Fibroblast of peridontal ligament (primary cell): ENCODE results near the gene CYP27B1.

ENCODE experiments used
- DNase-seq: peaks from one replicate; pipeline ENCODE4 v3.0.0-alpha.2; 2010; ENCODE audit errors: extremely low read depth

The CYP27B1 gene

DNA sequence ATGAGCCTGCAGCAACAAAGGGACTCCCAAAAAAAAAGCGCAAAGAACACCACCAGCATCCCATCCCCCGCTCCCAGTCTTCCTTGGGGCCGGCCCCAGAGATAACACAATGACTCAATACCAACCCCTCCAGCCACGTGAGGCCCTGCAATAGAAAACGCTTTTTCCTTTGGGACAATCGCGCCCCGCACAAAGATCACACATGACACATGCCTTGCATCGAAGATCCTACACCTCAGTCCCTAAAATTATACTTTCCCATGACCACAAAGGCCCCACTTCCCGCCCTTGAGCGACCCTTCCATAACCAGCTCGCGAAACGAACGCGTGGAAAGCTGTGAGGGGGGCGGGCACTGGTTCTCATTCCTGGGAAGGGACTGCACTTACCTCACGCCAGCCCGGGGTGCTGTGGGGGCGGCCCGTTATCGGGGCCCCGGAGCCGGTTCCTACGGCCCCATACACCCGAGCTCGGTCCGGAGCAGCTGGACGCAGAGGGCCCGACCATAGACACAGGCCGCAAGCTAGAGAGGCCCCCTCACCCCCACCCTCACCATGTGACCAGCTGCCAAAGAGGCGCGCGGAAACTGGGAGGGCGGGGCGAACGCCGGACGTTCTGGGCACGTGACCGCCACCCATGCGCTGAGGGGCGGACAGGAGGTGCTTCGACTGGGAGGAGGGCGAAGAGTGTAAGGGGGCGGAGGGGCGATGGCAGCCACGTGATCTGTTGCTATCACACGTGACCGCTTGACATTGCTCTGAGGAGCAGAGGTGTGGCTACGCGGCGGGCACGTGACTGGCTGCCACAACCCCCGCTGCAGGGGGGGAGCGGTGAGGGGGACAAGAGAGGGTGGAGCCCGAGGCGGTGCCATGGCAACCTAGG lies 14.8 kb downstream of the CYP27B1 start, which contains the start of gene CDK4:
CDK4 (minus strand) TSS at position 523 of the 880 bp plus-strand sequence. CDS start 593 bp downstream, outside the sequence.
- peak; percentile 99 for DNase-seq

DNA sequence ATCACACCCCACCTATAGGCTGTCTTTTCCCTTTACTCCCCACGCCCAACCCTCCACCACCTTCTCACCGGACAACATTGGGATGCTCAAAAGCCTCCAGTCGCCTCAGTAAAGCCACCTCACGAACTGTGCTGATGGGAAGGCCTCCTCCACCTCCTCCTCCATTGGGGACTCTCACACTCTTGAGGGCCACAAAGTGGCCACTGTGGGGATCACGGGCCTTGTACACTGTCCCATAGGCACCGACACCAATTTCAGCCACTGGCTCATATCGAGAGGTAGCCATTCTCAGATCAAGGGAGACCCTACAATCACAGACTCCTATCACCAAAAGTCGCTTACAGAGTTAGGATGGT lies 15.5 kb downstream of the CYP27B1 start:
- DNase-seq, result no peak

DNA sequence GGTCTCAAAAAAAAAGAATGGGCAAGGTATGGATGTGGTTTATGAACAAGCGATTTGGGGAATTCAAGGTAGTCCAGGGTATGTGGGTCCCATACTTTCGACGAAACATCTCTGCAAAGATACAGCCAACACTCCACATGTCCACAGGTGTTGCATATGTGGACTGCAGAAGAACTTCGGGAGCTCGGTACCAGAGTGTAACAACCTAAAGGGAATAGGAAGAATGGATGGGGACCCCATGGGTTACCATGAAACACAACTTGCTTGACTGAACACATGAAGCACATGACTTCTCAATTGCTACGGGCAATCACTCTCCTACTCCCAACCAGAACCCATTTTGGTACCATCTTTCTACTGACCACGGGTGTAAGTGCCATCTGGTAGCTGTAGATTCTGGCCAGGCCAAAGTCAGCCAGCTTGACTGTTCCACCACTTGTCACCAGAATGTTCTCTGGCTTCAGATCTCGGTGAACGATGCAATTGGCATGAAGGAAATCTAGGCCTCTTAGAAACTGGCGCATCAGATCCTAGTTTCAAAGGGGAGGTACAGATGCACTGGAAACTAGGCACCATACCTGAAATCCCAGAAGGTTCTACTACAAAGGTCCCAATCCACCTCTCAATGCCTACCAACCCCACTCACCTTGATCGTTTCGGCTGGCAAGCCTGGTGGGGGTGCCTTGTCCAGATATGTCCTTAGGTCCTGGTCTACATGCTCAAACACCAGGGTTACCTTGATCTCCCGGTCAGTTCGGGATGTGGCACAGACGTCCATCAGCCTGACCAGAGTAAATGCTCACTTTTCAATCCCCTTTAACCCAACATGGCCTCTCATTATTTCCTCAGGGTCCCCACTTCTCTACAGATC lies 16.1 kb downstream of the CYP27B1 start:
- no peak for DNase-seq

DNA sequence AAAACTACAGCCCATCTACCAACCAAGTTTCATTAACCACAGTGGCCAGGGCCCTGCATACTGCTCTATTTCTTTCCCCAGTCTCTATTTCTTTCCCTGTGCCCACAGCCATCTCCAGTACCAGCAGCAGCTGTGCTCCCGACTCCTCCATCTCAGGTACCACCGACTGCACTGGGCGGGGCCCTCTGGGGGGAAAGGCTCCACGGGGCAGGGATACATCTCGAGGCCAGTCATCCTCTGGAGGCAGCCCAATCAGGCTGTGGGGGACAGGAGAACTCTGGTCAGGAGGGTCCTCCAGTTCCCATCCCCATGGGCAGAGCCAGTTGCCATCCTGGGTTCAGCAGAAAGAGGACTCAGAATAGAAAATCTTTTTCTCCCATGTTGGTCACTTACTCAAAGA lies 17.8 kb downstream of the CYP27B1 start:
- no peak for DNase-seq

DNA sequence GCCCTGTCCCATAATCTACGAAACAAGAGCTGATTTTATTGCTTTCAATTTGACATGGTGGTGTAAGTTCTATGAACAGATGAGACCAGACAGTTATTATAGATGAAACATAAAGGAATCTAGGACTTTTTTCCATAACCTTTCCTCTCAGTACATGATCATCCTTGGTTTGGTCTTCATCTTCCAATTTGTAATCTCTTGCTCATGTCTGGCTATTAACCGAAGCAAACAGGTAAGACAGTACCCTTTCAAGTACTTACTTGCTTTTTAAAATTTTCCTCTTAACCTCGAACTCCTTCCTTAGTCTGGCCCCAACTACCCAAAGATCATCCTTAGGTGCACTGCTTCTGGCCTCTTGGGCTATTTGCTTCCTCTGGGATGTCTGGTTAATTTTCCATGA lies 20.9 kb downstream of the CYP27B1 start:
- no peak for DNase-seq

DNA sequence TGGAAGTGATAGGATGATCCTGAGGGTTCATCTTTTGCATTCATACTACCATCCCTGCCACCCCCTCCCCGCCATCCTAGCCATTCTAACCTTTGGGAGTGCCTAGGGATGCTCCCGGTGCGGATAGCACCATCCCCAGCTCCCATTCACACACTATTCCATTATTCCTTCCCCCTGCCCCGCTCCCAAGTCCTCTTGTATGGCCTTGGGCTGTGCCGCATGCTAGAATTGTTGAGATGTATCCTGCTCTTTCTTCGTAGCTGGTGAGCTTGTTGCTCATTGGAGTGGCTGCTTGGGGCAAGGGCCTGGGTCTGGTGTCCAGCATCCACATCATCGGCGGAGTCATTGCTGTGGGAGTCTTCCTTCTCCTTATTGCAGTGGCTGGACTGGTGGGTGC lies 21.4 kb downstream of the CYP27B1 start:
- no peak for DNase-seq

DNA sequence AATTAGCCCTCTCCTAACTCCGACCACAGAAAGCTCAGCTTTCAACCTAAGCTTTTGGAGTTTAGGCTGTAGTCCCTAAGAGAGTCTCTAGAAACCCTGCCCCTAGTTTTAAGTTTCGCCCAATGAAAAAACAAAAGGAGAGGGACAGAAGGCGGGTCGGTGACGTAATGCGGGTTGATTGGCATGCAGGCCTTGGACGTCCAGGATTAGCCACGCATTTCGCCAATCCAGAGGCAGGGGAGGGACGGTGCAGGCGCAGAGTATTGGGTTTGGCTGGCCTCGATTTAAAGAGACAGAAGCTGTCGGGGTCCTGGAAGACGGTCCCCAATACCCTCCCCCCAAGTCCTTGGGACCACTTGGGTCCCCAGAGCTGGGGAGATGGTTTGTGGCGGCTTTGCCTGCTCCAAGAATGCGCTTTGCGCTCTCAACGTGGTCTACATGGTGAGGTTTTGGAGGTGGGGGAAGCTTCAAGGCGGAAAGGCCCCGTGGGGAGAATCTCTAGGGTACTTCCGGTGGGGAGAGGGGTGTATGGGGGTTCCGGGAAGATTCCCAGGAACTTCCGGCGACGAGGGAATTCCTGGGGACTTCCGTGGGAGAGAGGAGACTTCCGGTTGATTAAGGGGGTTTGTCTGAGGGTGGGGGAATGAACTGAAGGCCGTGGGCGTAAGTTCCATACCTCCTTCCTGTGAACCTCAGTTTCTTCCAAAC lies 21.9 kb downstream of the CYP27B1 start, which contains the start of gene TSPAN31:
TSPAN31 (plus strand) TSS at position 263 of the 708 bp plus-strand sequence; CDS start at position 379, 116 bp downstream.
- peak; percentile 99 for DNase-seq

DNA sequence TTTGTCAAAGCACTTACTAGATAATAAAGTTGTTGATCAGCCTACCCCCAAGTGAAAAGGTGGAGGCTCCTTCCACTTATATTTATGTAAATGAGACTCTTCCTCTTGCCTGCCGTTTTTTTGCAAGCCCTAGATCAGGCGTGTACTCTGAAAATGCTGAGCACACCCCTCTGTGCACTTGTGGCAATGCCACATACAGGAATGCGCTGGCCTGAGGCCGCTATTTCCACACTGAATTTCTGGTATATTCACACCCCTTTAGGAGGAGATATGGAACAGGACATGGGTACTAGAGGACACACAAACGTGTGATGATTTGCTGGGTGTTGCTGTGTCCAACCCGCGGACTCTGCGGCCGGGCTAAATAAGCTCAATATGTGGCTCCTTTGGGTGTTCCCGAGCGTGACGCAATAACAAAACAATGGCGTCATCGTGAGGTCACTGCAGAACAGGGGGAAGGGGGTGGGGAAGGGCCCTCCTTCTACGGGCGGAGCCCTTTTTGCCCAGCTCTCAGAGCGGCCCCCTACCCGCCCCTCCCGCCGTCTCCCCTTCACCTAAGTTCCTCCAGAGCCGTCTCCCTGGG lies 22.6 kb downstream of the CYP27B1 start:
- DNase-seq, result peak; percentile 94

DNA sequence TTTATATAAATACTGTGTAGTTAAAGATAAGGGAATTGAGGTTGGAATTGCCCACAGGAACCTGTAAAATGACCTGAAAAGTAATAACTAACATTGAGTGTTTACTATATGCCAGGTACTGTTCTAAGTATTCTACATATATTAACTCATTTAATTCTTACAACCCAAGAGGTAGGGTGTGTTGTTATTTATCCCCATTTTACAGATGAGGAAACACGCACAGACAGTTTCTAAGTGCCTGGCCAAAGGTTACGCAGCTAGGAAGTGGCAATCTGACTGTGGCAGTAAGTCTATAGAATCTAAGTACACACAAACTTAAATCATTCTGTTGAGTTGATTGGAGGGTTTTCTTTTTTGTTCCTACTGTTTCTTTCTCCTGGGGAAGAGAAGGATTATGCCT lies 23.1 kb downstream of the CYP27B1 start:
- no peak for DNase-seq

DNA sequence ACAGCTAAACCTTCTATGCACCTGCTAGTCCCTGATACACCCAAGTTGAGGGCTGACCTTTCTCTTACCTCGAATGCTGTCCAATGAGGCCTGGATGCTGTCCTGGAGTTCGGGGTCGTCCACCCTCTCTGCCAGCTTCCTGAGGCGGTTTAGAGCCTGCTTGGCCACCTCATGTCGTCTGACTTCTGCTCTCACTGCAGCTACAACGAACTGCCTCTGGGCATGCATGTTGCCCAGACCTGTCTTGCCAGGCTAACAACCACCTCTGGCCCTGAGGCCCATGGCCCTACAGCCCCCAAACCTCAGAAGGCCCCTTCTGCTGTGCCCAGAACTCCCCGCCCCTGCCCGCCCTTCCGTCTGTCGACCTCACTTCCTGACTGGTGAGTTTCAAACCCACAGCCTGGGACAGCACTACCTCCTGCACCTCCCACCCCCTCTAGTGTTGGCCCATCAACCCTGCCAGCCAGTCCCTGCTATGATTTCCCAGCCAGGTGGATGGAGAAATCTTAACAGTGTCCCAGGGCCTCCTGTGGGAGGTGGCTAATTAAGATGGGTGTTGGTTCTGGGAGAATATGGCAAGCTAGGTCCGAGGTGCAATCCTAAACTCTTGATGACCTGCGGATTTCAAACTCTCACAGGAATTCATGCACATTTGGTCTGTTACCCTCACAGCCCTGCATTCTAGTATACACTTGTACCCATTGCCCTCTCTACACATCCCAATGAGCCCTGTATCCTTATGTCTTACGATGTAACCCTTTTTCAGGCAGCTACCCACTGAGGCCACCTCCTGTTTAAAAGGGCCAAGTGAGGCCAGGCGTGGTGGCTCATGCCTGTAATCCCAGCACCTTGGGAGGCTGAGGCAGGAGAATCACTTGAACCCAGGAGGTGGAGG lies 24.8 kb downstream of the CYP27B1 start:
- DNase-seq, result no peak

DNA sequence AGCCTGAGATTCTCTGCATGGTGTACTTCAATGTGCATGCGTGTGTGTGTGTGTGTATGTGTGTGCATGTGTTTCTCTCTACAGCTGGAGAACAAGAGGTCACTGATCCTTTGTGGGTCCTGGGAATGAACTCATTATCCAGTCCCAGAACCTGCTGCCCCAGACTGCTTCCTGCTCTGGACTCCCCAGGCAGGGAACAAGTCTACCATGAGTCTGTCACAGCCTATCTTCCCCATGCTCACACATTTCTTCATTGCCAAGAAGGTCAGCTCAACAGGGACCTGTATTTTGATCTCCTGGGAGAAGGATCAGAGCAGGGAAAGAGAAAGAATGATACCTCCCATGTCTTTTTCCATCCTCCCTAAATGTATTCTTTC lies 25.5 kb downstream of the CYP27B1 start:
- DNase-seq, result no peak

DNA sequence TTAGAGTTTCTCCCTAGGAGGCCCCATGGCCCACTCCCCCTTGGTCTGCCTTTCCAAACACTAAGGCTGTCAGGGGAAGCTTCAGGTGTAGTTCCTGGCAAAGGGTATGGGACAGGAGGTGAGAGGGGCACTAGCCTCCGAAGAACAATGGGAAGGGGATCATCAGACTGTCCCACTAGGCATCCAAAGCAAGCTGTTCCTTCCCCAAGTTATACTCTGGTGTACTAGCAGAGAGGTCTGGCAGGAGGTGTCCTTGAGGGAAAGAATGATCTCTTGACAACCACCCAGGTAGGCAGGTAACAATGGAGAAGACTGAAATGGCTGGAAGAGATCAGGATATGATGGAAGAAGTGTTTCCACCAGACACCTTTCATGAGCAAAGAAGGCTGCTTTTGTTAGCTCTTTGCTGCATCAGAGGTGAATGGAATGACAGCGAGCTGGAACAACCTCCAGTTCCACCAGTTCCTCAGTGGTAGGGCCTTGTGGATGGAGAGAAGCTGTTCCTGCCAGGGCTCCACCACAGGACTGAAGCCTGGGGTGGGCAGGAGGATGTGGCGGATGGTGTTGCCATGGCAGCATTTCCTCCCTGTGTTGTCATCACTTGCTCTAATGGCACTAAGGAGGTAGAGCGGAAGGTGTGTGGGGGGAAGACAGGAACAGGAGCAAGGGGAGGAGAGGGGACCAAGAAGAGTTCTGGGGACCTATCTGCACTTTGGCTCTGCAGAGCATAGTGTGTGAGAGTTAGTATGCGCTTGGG lies 26.0 kb downstream of the CYP27B1 start:
- DNase-seq, result no peak

DNA sequence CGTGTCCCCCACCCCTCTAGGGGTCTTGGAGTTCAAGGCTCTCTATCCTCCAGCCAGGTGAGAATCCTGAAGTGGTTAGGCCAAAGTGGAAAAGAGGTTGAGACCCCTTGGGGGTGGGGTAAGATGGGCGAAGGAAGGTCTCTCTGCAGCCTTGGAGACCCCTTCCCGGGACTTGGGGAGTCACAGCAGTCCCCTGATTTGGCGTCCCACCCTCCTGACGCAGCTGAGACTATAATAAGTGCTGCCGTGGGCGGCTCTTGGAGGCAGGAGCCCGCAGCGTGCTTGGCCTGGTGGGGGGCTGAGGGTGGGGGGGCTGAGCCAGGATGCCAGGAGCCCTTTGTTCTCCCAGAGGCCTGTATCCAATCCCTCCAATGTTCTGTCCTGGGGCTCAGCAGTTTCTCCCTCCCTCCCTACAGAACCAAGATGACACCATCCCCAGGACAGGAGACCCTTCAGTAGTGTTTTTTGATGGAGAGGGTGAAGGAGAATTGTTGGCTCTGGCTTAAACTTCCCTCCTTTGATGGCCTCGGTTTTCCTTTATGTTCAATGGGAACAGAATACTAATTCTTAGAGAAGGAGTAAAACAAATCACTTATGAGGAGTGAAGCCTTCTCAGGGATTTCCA lies 26.9 kb downstream of the CYP27B1 start:
- DNase-seq, result no peak

DNA sequence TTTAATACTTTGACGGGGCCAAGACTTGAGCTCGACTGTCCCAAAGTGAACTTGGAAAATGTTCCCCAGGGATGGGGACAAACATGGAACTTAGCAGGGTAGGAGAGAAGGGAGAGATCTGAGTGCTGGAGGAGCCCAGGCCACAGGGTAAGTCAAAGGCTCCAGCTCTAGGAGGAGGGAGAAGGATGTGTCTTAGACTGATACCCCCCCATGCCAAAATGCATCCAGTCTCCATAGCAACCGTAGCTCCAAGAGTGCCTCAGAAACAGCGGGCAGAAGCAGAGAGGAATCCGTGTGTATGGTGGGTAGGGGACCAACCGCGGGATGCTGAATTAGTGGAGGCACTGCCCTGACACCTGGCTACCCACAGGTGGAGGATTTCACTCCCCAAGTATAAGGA lies 27.5 kb downstream of the CYP27B1 start:
- no peak for DNase-seq

DNA sequence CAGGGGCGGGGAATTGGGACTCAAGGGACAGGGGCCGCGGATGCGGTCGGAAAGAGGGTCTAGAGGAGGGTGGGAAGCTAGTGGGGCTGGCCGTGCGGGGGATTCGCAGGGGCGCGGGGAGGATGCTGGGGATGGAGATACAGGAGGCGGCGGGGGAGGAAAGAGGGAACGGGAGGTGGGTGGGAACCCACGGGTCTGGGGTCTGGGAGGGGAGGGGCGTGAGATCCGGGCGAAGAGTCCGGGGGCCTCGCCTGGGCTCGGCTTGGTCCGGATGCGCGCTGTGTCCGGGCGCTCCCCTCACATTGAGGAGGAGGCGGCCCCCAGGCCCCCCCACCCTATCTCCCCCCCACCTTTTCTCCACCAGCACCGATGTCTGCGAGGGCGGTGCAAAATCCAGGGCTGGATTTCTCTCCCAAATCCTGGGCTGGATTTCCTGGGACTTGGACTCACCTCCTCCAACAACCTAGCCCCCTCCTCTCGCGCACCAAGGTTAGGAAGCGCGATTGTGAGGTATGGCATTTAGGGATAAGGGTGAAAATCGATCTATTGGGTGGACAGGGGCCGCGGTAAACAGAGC lies 28.1 kb downstream of the CYP27B1 start, which contains the start of gene AGAP2:
AGAP2 (minus strand) TSS at position 82 of the 577 bp plus-strand sequence. CDS start 496 bp downstream, outside the sequence.
- no peak for DNase-seq

DNA sequence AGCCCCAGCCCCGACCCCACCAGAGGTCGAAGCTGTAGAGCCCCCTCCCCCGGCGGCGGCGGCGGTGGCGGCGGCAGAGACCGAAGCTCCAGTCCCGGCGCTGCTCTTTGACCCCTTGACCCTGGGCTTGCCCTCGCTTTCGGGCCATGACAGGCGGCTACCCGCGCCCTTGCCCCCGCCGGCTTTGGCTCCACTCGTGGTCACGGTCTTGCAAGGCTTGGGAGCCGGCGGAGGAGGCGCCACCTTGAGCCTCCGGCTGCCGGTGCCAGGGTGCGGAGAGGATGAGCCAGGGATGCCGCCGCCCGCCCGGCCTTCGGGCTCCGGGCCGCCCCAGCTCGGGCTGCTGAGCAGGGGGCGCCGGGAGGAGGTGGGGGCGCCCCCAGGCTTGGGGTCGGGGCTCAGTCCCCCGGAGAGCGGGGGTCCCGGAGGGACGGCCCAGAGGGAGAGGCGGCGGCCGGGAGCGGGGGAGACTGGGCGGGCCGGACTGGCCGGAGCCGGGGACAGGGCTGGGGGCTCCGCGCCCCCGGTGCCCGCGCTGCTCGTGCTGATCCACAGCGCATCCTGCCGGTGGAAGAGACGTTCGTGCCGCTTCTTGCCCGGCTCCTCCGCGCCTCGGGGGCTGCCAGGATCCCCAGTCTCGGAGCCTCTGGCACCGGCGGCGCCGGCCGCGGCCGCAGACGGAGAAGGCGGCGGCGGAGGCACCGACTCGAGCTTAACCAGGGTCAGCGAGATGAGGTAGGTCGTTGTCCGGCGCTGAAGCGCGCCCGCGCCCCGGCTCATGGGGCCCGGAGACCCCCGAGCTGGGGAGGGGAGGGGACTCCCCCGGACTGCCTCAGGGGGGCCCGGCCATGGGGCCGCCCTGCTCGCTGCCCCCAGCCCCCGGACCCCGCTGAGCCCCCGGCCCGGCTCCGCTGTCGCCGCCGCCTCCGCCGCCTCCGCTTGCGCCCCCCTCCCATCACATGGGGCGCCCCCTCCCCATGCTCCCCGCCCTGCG lies 29.1 kb downstream of the CYP27B1 start:
- no peak for DNase-seq

DNA sequence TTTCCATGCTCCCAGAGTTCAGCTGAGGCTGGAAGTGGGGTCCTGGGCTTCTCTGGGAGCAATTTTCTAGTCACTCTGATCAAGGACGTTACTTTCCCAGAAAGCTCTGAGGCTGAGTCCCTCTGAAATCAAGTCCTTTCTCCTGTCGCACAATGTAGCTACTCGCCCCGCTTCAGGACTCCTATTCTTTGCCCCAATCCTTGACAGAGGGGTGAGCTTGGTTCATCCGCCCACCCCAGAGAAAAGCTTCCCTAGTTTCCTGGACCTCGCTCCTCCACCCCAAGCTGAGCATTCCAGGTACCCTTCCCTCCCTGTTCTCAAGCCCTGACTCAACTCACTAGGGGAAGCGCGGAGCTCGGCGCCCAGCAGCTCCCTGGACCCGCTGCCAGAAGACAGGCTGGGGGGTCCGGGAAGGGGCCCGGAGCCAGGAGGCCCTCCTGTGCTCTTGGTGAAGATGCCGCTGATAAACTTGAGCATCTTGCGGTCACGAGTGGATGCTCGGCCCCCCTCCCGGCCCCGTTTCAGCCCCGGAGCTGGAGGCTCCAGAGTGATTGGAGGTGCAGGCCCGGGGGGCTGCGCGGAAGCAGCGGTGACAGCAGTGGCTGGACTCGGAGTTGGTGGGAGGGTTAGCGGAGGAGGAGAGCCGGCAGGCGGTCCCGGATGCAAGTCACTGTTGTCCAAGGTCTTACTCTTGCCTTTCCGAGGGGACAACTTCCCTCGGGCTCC lies 30.0 kb downstream of the CYP27B1 start:
- DNase-seq, result no peak
